Endothelial cell of umbilical vein (primary cell): ENCODE data around the gene GALNT9. TPM values are rescaled to one million over a fixed set of nuclear protein-coding genes. Genes with fewer than 3 reads are reported as not detected.

Experiments used
- BruUV-seq: library from RNA; stranded (reverse); fragments of 400-500 nt; replicated peaks from 2 replicates; lab custom pipeline; 2021; lab: Mats Ljungman, UMichigan
- CTCF ChIA-PET: fragments of 300-600, 350-600 bp; sonication (Branson Sonifier 250); formaldehyde crosslinking; loops from one replicate; lab custom pipeline; 2021; ENCODE audit warnings: antibody characterized with exemption, inconsistent platforms; lab: Charles Lee
- POLR2A ChIA-PET: fragments of 300-600, 350-600 bp; sonication (Branson Sonifier 250); formaldehyde crosslinking; loops from one replicate; lab custom pipeline; 2021; ENCODE audit warnings: antibody characterized with exemption, inconsistent platforms; lab: Charles Lee
- DNase-seq: peaks from one replicate; pipeline ENCODE4 v3.0.0-alpha.2; 2011; ENCODE audit warnings: low read depth, low spot score
- FAIRE-seq: peaks from 2 replicates; lab custom pipeline; 2011; peaks lifted over from hg19 to GRCh38; lab: Jason Lieb, UNC
- H2AFZ ChIP-seq: 2 replicates; pipeline ENCODE4 v1.6.0; 2012; ENCODE audit warnings: low read depth, low read length, control low read depth, inconsistent platforms
- H3K27ac ChIP-seq: 2 replicates; pipeline ENCODE4 v1.5.1; 2011; ENCODE audit warnings: low read depth, mild to moderate bottlenecking, control low read depth, low read length, moderate library complexity; ENCODE audit not compliant: insufficient read depth
- H3K27me3 ChIP-seq, 2 experiments: 2 replicates each; pipeline versions ENCODE4 v1.6.0 to v1.6.1; 2011; ENCODE audit warnings: low read length in 2 of 2, mixed read lengths in 1 of 2; ENCODE audit not compliant: control insufficient read depth in 2 of 2, insufficient read depth in 2 of 2
- H3K36me3 ChIP-seq, 2 experiments: 2 replicates in 1 of 2; 3 replicates in 1 of 2; pipeline ENCODE4 v1.5.1; 2011; ENCODE audit warnings: low read length in 2 of 2, mild to moderate bottlenecking in 1 of 2, moderate library complexity in 1 of 2; ENCODE audit not compliant: control insufficient read depth in 2 of 2, insufficient read depth in 2 of 2; ENCODE audit errors: extremely low read depth in 1 of 2
- H3K4me1 ChIP-seq: 3 replicates; pipeline ENCODE4 v1.5.1; 2011; ENCODE audit warnings: mild to moderate bottlenecking, low read length; ENCODE audit not compliant: control insufficient read depth, insufficient read depth; ENCODE audit errors: extremely low read depth
- H3K4me2 ChIP-seq: 2 replicates; pipeline ENCODE4 v1.6.1; 2011; ENCODE audit warnings: low read length, control low read depth, mixed read lengths; ENCODE audit not compliant: insufficient read depth
- H3K4me3 ChIP-seq, 3 experiments: fragments of 200-600 bp in 1 of 3; sonication (generic), shearing (Covaris generic) in 1 of 3; replicated peaks in 1 of 3; 2 replicates each; pipeline ENCODE4 v1.5.1; 2011 to 2016; ENCODE audit warnings: control low read depth in 3 of 3, low read length in 3 of 3, mild to moderate bottlenecking in 2 of 3, inconsistent platforms in 1 of 3, low read depth in 1 of 3, moderate library complexity in 1 of 3; ENCODE audit not compliant: insufficient read depth in 1 of 3
- H3K79me2 ChIP-seq: 2 replicates; pipeline ENCODE4 v1.6.0; 2012; ENCODE audit warnings: low read length, inconsistent platforms; ENCODE audit not compliant: control insufficient read depth, insufficient read depth
- H3K9ac ChIP-seq: replicated peaks from 2 replicates; pipeline ENCODE3; 2011; ENCODE audit warnings: low read length, control low read depth; ENCODE audit not compliant: insufficient read depth; ENCODE audit errors: extremely low read depth
- H3K9me1 ChIP-seq: replicated peaks from 3 replicates; pipeline ENCODE4 v1.6.0; 2011; ENCODE audit warnings: mild to moderate bottlenecking, low read length; ENCODE audit not compliant: control insufficient read depth, insufficient read depth; ENCODE audit errors: extremely low read depth
- H3K9me3 ChIP-seq: replicated peaks from 2 replicates; pipeline ENCODE4 v1.5.1; 2012; ENCODE audit warnings: low read length, inconsistent platforms; ENCODE audit not compliant: control insufficient read depth, insufficient read depth
- H4K20me1 ChIP-seq: replicated peaks from 2 replicates; pipeline ENCODE3; 2011; ENCODE audit warnings: mild to moderate bottlenecking, low read length; ENCODE audit not compliant: control insufficient read depth, insufficient read depth; ENCODE audit errors: extremely low read depth
- EZH2 ChIP-seq: IDR thresholded peaks from 2 replicates; pipeline ENCODE4 v1.6.1; 2012; ENCODE audit warnings: borderline replicate concordance, low read depth, mild to moderate bottlenecking, moderate library complexity, low read length, inconsistent platforms; ENCODE audit not compliant: severe bottlenecking
- FOS ChIP-seq: IDR thresholded peaks from 2 replicates; pipeline ENCODE4 v1.6.1; 2011; ENCODE audit warnings: mild to moderate bottlenecking, low read length, moderate library complexity, borderline replicate concordance; ENCODE audit not compliant: insufficient read depth
- GATA2 ChIP-seq: IDR thresholded peaks from 2 replicates; pipeline ENCODE4 v1.7.0; 2011; ENCODE audit warnings: low read depth, mild to moderate bottlenecking, moderate library complexity, mixed read lengths, low read length; ENCODE audit not compliant: insufficient read length, insufficient read depth
- JUN ChIP-seq: IDR thresholded peaks from 2 replicates; pipeline ENCODE4 v1.6.1; 2011; ENCODE audit warnings: borderline replicate concordance, low read depth; ENCODE audit not compliant: insufficient read length, insufficient read depth
- MAX ChIP-seq: IDR thresholded peaks from 2 replicates; pipeline ENCODE4 v1.6.1; 2011; ENCODE audit not compliant: insufficient read depth, insufficient read length
- MYC ChIP-seq: IDR thresholded peaks from one replicate; pipeline ENCODE4 v1.6.1; 2011; ENCODE audit warnings: mild to moderate bottlenecking, low read depth, low read length
- POLR2A ChIP-seq: IDR thresholded peaks from 2 replicates; pipeline ENCODE4 v1.6.1; 2012; ENCODE audit warnings: low read depth, mild to moderate bottlenecking, control low read depth, low read length
- POLR2AphosphoS5 ChIP-seq: IDR thresholded peaks from 2 replicates; pipeline ENCODE4 v1.6.1; 2012; ENCODE audit warnings: low read depth, mild to moderate bottlenecking, control low read depth, low read length, moderate library complexity; ENCODE audit not compliant: insufficient read depth
- dilution Hi-C: fragments of 300-500 bp; cut with MboI; formaldehyde crosslinking; loops from one replicate; pipeline ENCODE4 v1.15.0; 2019; ENCODE audit warnings: low sequenced_read_pairs; ENCODE audit not compliant: extremely low pct_ligation_motif_present
- intact Hi-C: fragments of 100-400 bp; cut with micrococcal nuclease; formaldehyde crosslinking; loops from one replicate; pipeline ENCODE4 v1.10.0; 2022
- polyA plus RNA-seq, 4 experiments: library from polyadenylated mRNA; depleted of rRNA in 3 of 4; stranded (reverse) in 3 of 4; unstranded in 1 of 4; fragments of >200 nt; gene quantifications; 2 replicates each; pipeline versions ENCODE4 v1.2.1 to v1.2.3, GENCODE V29; 2011 to 2012; ENCODE audit warnings: missing spikeins in 1 of 4
- total RNA-seq: library from RNA; stranded (reverse); gene quantifications from 2 replicates; pipeline ENCODE4 v1.2.3, GENCODE V29; 2021

Gene GALNT9
- total and polyA plus RNA-seq, 2 donors (not counting 3 experiments of a cell fraction or from before 2014, with no cell fraction given): 0.14 to 0.73 TPM

- Histone ChIP-seq H3K27me3 (no peaks in the 10 kb centered on the region), H3K9me1 (no peaks in the 10 kb centered on the region), H3K27ac (no peak overlapping the region), H2AFZ (no peak overlapping the region), H3K4me2 (no peak overlapping the region), H3K4me1 (no peaks in the 10 kb centered on the region), H3K79me2 (no peaks in the 10 kb centered on the region), H4K20me1 (no peaks in the 10 kb centered on the region), H3K4me3 (no peak overlapping the region), H3K9ac (no peak overlapping the region), H3K9me3 (no peaks in the 10 kb centered on the region), H3K36me3 (no peaks in the 10 kb centered on the region)
- TF ChIP-seq MAX: no peak
- TF ChIP-seq POLR2A: no peak
- TF ChIP-seq MYC: no peak
- no peak for TF ChIP-seq POLR2AphosphoS5
- no peak for TF ChIP-seq JUN
- no peak for TF ChIP-seq GATA2
- BruUV-seq: no TSS peak
- no peak for FAIRE-seq
- ChIA-PET CTCF (interaction anchor here (1.3 kb wide), 1 partner anchor 14 kb away, joined by 3 read pairs; no protein-coding TSS in a partner anchor), POLR2A (no interaction called here)
- intact Hi-C loops (no loop called here), dilution Hi-C loops (no loop called here)
- DNase-seq: no peak
Measured at GRCh38 chr12:132197581-132198354, 131.6 kb downstream of the GALNT9 start.

- ChIA-PET CTCF (interaction anchor here (1.4 kb wide), 1 partner anchor 9 kb away, joined by 4 read pairs; no protein-coding TSS in a partner anchor), POLR2A (no interaction called here)
- Histone ChIP-seq H3K9me1 (no peaks in the 10 kb centered on the region), H3K4me3 (no peak overlapping the region), H3K9ac (no peak overlapping the region), H3K27ac (no peak overlapping the region), H3K4me1 (no peaks in the 10 kb centered on the region), H2AFZ (no peak overlapping the region), H3K36me3 (no peaks in the 10 kb centered on the region), H3K27me3 (no peaks in the 10 kb centered on the region), H3K9me3 (no peaks in the 10 kb centered on the region), H4K20me1 (no peaks in the 10 kb centered on the region), H3K79me2 (no peaks in the 10 kb centered on the region), H3K4me2 (no peak overlapping the region)
- no peak for TF ChIP-seq EZH2
- no peak for TF ChIP-seq FOS
- dilution Hi-C loops (no loop called here), intact Hi-C loops (no loop called here)
- no peak for DNase-seq
- BruUV-seq: no TSS peak
- no peak for FAIRE-seq
Measured at GRCh38 chr12:132196873-132197390, 132.5 kb downstream of the GALNT9 start.
